Measurements from ENCODE around the gene TOMM40L. TPM values are rescaled to one million over a fixed set of nuclear protein-coding genes. Genes with fewer than 3 reads are reported as not detected.
A peak's percentile ranks its signal among the peaks of the same experiment; 100 is the strongest.
"Not testable (repeated sequence)": the region's sequence is repeated elsewhere in the genome, so short reads cannot be mapped to it uniquely, and the experiment has no call there.

The TOMM40L gene
- total and polyA plus RNA-seq, 5 experiments from 2014 or later: 4.9 to 11.3 (median 8.1) TPM

DNA sequence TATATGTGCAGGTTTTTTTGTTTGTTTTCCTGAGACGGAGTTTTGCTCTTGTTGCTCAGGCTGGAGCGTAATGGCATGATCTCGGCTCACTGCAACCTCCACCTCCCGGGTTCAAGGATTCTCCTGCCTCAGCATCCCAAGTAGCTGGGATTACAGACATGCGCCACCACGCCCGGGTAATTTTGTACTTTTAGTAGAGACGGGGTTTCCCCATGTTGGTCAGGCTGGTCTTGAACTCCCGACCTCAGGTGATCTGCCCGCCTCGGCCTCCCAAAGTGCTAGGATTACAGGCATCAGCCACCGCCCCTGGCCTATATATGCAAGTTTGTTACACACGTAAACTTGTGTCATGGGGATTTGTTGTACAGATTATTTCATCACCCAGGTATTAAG, 1.2 kb upstream of the TOMM40L start:
- Mint-ChIP-seq H3K4me1 (peaks cover 36 to 70% (median 63%) of the 10 kb centered on the region in 4 donors), H3K27ac (peak overlapping the region in 7 of 10 donors; percentile 31 to 99 (median 96)), H3K36me3 (peaks cover 0 to 13% (median 0%) of the 10 kb centered on the region in 3 donors)
- POLR2A ChIA-PET: interaction anchor here (0.5 to 15.0 kb wide), 10 partner anchors 12 to 162 kb away, joined by 3 to 231 read pairs (median 14); partner anchors contain the start of genes ADAMTS4, FCER1G, NDUFS2 and PPOX
- not testable (repeated sequence) for H3K4me3 Mint-ChIP-seq, ATAC-seq, H3K9me3 Mint-ChIP-seq, DNase-seq, H3K27me3 Mint-ChIP-seq

DNA sequence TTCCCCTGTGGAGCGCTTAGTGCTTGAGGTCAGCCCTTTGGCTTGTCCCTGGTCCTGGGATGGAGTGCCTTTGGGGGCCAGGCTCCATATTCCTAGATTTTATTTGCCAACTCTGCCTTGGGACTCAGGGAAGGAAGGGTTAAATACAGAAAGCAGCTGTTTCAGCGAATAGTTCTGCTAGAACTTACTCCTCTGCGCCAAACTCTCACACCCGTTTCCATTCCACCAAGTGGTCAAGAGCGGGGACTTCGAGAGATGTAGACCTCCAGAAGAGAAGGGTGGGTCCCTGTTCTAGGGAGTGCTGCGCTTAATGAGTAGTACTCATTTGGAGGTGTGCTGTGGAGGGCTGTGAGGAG, 704 bp upstream of the TOMM40L start:
- Mint-ChIP-seq H3K4me1 (peaks cover 33 to 66% (median 58%) of the 10 kb centered on the region in 4 donors), H3K4me3 (peak overlapping the region in 7 of 10 donors; percentile 19 to 100 (median 100)), H3K9me3 (no peaks in the 10 kb centered on the region), H3K27me3 (no peaks in the 10 kb centered on the region), H3K27ac (peak overlapping the region; percentile 87 to 99 (median 96)), H3K36me3 (peaks cover 0 to 11% (median 0%) of the 10 kb centered on the region in 3 donors)
- POLR2A ChIA-PET: interaction anchor here (0.6 to 15.0 kb wide), 24 partner anchors 12 to 1198 kb away, joined by 3 to 231 read pairs (median 8); partner anchors contain the start of genes ADAMTS4, ARHGAP30, B4GALT3 and CFAP126
- DNase-seq (no peak), ATAC-seq (peak; percentile 0 to 6)

DNA sequence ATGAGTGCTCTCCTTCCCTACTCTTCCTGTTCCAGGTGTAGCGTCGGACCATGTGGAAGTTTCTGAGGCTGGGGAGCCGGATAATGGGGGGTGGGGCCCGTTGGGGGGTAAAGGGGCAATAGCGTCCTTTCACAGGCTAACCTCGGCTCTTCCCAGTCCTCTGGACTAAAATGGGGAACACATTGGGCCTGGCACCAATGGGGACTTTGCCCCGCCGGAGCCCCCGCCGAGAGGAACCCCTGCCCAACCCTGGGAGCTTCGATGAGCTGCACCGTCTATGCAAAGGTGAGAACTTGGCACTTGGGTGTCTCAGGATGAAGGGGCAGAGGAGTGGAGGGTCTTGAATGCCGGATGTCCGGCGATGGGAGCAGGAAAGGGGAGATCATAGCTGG, 456 bp downstream of the TOMM40L start:
- H3K9me3 Mint-ChIP-seq: no peaks in the 10 kb centered on the region
- H3K4me1 Mint-ChIP-seq: peaks cover 32 to 59% (median 52%) of the 10 kb centered on the region in 4 donors
- peak overlapping the region; percentile 87 to 99 (median 96) for H3K27ac Mint-ChIP-seq
- H3K36me3 Mint-ChIP-seq: peaks cover 0 to 16% (median 0%) of the 10 kb centered on the region in 3 donors
- DNase-seq (no peak), ATAC-seq (no peak)
- peak overlapping the region; percentile 94 to 100 (median 100) for H3K4me3 Mint-ChIP-seq
- H3K27me3 Mint-ChIP-seq: no peaks in the 10 kb centered on the region
- POLR2A ChIA-PET: interaction anchor here (0.6 to 15.0 kb wide), 16 partner anchors 13 to 1127 kb away, joined by 3 to 231 read pairs (median 12); partner anchors contain the start of genes ADAMTS4, B4GALT3, FCER1G and NDUFS2

DNA sequence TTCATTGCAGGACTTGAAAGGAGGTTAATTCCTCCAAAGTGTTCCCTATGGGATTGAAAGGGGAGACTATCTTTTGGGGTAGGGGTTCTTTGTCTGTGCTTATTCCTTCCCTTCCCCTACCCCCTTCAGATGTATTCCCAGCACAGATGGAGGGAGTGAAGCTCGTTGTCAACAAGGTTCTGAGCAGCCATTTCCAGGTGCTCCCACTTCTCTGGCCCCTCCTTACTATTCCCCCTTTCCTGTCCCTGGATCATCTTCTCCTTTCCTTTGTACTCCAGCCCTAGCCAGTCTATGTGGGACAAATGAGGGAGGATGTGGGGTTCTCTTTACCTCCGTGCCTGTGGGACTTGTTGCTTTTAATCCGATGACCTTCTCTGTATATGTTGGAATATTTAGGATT, 899 bp downstream of the TOMM40L start:
- ATAC-seq (no peak), DNase-seq (no peak)
- no peaks in the 10 kb centered on the region for H3K27me3 Mint-ChIP-seq
- H3K9me3 Mint-ChIP-seq: no peaks in the 10 kb centered on the region
- H3K36me3 Mint-ChIP-seq: peaks cover 0 to 16% (median 0%) of the 10 kb centered on the region in 3 donors
- H3K4me3 Mint-ChIP-seq: peak overlapping the region; percentile 94 to 100 (median 100)
- peaks cover 31 to 56% (median 50%) of the 10 kb centered on the region in 4 donors for H3K4me1 Mint-ChIP-seq
- POLR2A ChIA-PET: interaction anchor here (1.0 to 15.0 kb wide), 10 partner anchors 14 to 155 kb away, joined by 5 to 231 read pairs (median 20); partner anchors contain the start of genes FCER1G, NDUFS2, PPOX and SDHC
- H3K27ac Mint-ChIP-seq: peak overlapping the region in 6 of 10 donors; percentile 23 to 96 (median 80)

DNA sequence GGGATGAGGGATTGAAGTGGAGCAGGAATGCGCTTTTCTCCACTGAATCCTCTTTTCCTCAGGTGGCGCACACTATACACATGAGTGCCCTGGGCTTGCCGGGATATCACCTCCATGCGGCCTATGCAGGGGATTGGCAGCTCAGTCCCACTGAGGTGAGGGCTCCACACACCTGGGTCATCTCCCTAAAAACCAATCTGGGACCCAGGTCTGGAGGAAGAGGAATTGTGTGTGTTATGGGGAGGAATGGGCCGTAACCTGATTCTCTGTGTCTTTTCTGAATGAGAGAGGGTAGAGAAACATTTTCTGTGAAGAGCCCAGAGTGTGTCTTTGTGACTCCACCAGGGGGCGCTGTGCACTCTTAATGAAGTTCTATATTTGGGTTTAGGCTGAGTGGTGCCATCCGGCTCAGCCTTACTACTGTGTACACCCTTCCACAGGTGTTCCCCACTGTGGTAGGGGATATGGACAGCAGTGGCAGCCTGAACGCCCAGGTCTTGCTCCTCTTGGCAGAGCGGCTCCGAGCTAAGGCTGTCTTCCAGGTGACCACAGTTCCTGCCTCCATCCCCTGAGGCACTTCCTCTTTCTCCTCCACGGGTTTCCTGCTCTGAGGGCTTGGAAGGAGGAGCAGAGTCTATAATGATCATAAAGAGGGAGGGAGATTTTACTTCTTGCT, 1.5 kb downstream of the TOMM40L start:
- Mint-ChIP-seq H3K36me3 (peaks cover 0 to 16% (median 0%) of the 10 kb centered on the region in 3 donors), H3K27ac (peak overlapping the region; percentile 44 to 96 (median 79)), H3K27me3 (no peaks in the 10 kb centered on the region), H3K9me3 (no peaks in the 10 kb centered on the region), H3K4me1 (peaks cover 27 to 50% (median 45%) of the 10 kb centered on the region in 4 donors), H3K4me3 (peak overlapping the region; percentile 89 to 100 (median 100))
- peak; percentile 75 to 93 (median 84) for DNase-seq
- ATAC-seq: peak; percentile 43 to 46
- POLR2A ChIA-PET: interaction anchor here (1.0 to 15.0 kb wide), 9 partner anchors 14 to 155 kb away, joined by 5 to 231 read pairs (median 23); partner anchors contain the start of genes FCER1G, NDUFS2, PPOX and SDHC

DNA sequence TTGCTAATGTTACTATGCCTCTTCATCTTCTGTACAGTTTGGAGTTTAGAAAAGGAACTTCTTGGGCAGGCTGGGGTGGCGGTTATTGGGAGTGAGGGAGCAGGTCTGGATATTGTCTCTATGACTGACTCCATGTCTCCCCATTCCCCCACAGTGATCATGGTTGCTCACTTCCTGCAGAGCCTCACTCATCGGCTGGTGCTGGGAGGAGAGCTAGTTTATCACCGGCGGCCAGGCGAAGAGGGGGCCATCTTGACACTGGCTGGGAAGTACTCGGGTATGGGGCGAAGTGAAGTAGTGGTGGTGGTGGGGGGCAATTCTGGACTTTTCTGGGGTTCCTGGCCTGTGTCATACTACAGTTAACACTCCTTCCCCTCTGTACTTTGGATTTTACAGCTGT, 2.2 kb downstream of the TOMM40L start:
- Mint-ChIP-seq H3K9me3 (no peaks in the 10 kb centered on the region), H3K27me3 (no peaks in the 10 kb centered on the region), H3K36me3 (peaks cover 0 to 16% (median 0%) of the 10 kb centered on the region in 3 donors), H3K4me1 (peaks cover 25 to 45% (median 43%) of the 10 kb centered on the region in 4 donors), H3K27ac (peak overlapping the region in 9 of 10 donors; percentile 27 to 96 (median 81)), H3K4me3 (peak overlapping the region in 7 of 10 donors; percentile 89 to 100 (median 99))
- no peak for ATAC-seq
- DNase-seq: no peak
- POLR2A ChIA-PET: interaction anchor here (1.1 to 15.0 kb wide), 5 partner anchors 15 to 86 kb away, joined by 7 to 231 read pairs (median 28); partner anchors contain the start of genes FCER1G, NDUFS2 and SDHC

DNA sequence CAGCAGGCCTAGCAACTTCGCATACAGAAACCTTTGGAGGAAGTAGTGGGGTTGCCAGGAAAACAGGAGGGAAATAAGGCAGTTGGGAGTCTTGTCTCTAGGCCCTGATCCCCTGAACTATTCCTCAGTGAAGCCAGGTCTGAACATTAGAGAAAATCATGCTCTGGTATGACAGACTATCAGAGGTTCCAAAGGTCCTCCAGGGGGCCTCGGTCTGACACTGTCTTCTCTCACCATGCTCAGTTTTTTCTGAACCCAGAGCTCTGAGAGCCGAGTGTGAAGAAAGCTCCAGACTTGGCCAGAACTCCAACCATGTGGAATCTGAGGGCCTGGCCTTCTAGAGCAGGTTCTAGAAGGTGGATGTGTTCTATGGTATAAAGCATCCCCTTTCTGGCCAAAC, 4.0 kb downstream of the TOMM40L start:
- POLR2A ChIA-PET: interaction anchor here (0.6 to 15.0 kb wide), 3 partner anchors 26 to 61 kb away, joined by 3 to 231 read pairs (median 3); partner anchors contain the start of gene NDUFS2
- DNase-seq (no peak), ATAC-seq (no peak)
- H3K4me3 Mint-ChIP-seq: no peak overlapping the region
- H3K4me1 Mint-ChIP-seq: peaks cover 19 to 34% (median 33%) of the 10 kb centered on the region in 4 donors
- H3K27me3 Mint-ChIP-seq: no peaks in the 10 kb centered on the region
- peaks cover 0 to 16% (median 0%) of the 10 kb centered on the region in 3 donors for H3K36me3 Mint-ChIP-seq
- H3K27ac Mint-ChIP-seq: peak overlapping the region in 3 of 10 donors; percentile 11 to 60 (median 57)
- H3K9me3 Mint-ChIP-seq: no peaks in the 10 kb centered on the region

DNA sequence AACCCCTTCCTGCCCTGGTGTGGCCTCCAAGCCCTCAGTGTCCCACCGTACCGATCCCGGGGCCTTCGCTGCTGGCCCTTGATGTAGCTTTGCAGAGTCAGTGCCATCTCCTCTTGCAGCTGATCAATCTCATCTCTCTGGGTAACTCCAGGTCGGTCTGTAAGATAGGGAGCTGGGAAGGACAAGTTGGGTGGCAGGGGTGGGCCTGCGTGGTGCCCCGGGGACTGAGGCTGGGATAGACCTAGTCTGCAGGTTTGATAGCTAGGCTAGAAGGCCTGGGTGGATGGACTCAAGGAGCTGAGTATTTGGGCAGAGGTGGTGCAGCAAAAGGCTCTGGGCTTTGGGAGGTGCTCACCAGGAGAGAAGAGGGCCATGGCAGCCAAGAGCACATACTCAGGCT, 4.9 kb downstream of the TOMM40L start:
- Mint-ChIP-seq H3K27me3 (no peaks in the 10 kb centered on the region), H3K27ac (peak overlapping the region in 3 of 10 donors; percentile 13 to 73 (median 19)), H3K4me1 (peaks cover 15 to 25% (median 25%) of the 10 kb centered on the region in 4 donors), H3K36me3 (peaks cover 0 to 16% (median 0%) of the 10 kb centered on the region in 3 donors), H3K9me3 (no peaks in the 10 kb centered on the region), H3K4me3 (no peak overlapping the region)
- POLR2A ChIA-PET: interaction anchor here (0.6 to 1.3 kb wide), 4 partner anchors 28 to 88 kb away, joined by 3 read pairs; partner anchors contain the start of gene NDUFS2
- DNase-seq: peak in 1 of 10 donors; percentile 41
- ATAC-seq: no peak

DNA sequence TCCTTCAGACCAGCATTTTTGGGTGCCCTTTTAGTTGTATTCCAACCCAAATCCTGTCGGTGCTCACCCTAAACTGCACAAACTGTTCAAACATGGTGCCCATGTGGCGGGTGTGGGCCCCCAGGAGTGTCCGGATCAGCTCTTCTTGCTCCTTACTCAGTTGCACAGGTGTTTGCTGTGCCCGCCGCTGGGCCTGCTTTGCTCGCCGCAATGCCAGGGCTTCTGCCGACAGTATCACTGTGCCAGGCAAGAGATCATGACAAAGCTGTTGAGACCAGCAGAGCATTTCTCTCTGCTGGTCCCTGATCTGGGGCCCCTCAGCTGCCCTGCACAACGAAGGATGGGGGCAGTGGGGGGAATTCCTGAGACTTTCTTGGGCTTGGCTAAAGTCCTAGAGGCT, 7.2 kb downstream of the TOMM40L start:
- peaks cover 0 to under 1% (median 0%) of the 10 kb centered on the region in 5 donors for H3K27me3 Mint-ChIP-seq
- H3K4me1 Mint-ChIP-seq: peaks cover 0 to 4% (median 1%) of the 10 kb centered on the region in 4 donors
- H3K27ac Mint-ChIP-seq: peak overlapping the region in 2 of 10 donors; percentile 18 to 38
- H3K9me3 Mint-ChIP-seq: no peaks in the 10 kb centered on the region
- ATAC-seq (no peak), DNase-seq (peak in 1 of 10 donors; percentile 19)
- POLR2A ChIA-PET: no interaction called here
- H3K4me3 Mint-ChIP-seq: no peak overlapping the region
- H3K36me3 Mint-ChIP-seq: peaks cover 0 to 13% (median 0%) of the 10 kb centered on the region in 3 donors

DNA sequence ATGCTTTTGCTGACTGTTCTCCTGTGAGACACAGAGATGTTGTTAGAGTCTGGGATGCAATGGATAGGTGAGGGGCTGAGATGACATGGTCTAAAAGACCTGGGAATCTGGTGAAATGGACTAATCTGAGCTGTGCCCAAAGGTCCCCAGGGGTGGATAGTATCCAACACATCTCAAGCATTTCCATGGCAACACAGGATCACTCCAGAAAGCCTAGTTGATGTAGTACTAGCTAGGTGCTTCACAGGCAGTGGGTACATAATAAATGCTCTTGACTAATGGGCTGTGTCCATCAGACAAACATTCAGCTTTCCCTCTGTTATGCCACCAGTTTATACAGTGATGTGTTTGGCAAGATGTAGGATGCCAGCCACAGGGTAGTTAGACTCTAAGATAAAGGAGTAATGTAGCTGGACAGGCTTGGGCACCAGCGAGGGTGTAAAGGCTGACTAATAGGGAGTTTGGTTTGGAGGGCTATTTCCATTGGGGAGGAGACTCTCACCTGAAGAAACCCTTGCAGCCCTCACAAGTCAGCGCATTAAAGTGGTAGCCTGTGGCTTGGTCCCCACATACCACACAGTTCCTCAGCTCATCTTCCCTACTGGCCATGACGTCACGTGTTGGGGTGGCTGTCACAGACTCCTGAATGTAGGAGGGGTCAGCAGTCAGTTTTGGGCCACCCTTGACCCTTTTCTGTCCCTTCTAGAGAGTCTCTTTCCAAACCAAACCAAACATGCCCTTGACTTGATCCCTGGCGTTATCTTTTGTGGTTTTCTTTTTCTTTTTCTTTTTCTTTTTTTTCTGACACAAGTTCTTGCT, 10.3 kb downstream of the TOMM40L start:
- Mint-ChIP-seq H3K36me3 (no peaks in the 10 kb centered on the region), H3K27ac (no peak overlapping the region), H3K4me3 (no peak overlapping the region), H3K4me1 (no peaks in the 10 kb centered on the region), H3K27me3 (peaks cover 0 to 9% (median 0%) of the 10 kb centered on the region in 5 donors), H3K9me3 (no peaks in the 10 kb centered on the region)
- ATAC-seq: no peak
- DNase-seq: no peak
- POLR2A ChIA-PET: no interaction called here

DNA sequence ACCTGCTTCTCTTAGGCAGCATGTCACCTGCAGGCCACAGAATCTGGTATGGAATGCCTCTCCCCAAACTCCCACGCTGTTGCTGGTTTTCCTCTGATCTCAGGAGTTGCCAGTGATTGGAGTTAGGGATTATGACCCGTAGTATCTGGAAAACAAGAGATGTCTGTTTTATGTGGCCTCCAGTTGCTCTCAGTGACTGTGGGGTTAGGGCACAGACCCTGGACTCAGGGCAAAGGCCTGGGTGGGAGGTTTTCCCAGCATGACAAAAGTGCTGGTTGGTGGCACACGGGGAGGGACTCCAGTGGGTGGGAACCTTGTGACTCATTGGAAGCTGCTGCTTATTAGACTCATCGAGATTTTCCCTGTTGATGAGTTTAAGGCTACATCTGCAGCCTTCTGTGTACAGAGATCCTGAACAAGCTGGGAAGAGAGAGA, 12.2 kb downstream of the TOMM40L start, which contains the start of gene NR1I3:
Gene NR1I3 (minus strand): TSS at position 165 of the 435 bp plus-strand sequence. CDS start 1,638 bp downstream, outside the sequence.
- no peak within 1 kb of the TSS for H3K4me3 Mint-ChIP-seq
- H3K4me1 Mint-ChIP-seq: no peaks in the 10 kb centered on the region
- H3K36me3 Mint-ChIP-seq: no peaks in the 10 kb centered on the region
- DNase-seq (no peak), ATAC-seq (no peak)
- POLR2A ChIA-PET: no interaction called here
- H3K27me3 Mint-ChIP-seq: peaks cover 2 to 9% (median 7%) of the 10 kb centered on the region in 5 donors
- no peaks in the 10 kb centered on the region for H3K9me3 Mint-ChIP-seq
- H3K27ac Mint-ChIP-seq: peak within 1 kb of the TSS in 1 of 10 donors; percentile 78

DNA sequence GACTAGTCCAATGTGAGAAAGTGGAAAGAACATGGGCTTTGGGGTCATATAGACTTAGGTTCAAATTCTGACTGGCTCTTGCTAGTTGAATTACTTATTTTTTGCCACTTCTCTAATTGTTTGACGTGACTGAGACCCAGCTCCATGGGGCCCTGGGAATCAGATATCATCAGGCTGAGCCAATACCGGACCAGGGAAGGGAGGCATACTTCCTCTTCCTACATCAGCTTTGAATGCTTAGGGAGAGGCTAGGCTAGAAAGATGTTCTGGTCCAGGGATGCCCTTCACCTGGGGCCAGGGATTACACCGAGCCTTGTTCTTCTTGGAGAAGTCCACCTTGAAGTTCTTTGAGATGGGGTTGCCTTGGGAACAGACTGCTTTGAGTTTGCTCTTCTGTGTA, 15.8 kb downstream of the TOMM40L start:
- Mint-ChIP-seq H3K36me3 (no peaks in the 10 kb centered on the region), H3K4me1 (no peaks in the 10 kb centered on the region)
- POLR2A ChIA-PET: no interaction called here

More for the DNA sequence above, 15.8 kb downstream of the TOMM40L start:
- H3K27me3 Mint-ChIP-seq: peaks cover 3 to 15% (median 10%) of the 10 kb centered on the region in 5 donors
- peak overlapping the region in 1 of 10 donors; percentile 13 for H3K27ac Mint-ChIP-seq
- DNase-seq (no peak), ATAC-seq (no peak)
- no peaks in the 10 kb centered on the region for H3K9me3 Mint-ChIP-seq
- no peak overlapping the region for H3K4me3 Mint-ChIP-seq

Measured in naive thymus-derived CD8-positive, alpha-beta T cell (primary cell).